Cardiac septum (tissue), 1 donor: ENCODE results near the gene MGAT5B. TPM values are rescaled to one million over a fixed set of nuclear protein-coding genes. Genes with fewer than 3 reads are reported as not detected.
"Not testable (repeated sequence)": the region's sequence is repeated elsewhere in the genome, so short reads cannot be mapped to it uniquely, and the experiment has no call there.

Source experiments
- DNase-seq: peaks from one replicate; pipeline ENCODE4 v3.0.0-alpha.2; 2020; ENCODE audit warnings: low spot score
- intact Hi-C: fragments of 100-400 bp; cut with DNase I; formaldehyde crosslinking; loops from one replicate; pipeline ENCODE4 v1.14.0; 2022
- total RNA-seq: library from RNA; stranded (reverse); fragmentation: NEBNext Ultra II Directional; extraction: Animal tissue kit (Norgen Biotek cat#: 25700); gene quantifications from one replicate; pipeline ENCODE4 v1.2.1, GENCODE V29; 2021
- donor health status: DM: no; HTN: no; CAD: no.

MGAT5B gene
- total RNA-seq, 1 donor from 2014 or later, result 0.13 TPM

DNA sequence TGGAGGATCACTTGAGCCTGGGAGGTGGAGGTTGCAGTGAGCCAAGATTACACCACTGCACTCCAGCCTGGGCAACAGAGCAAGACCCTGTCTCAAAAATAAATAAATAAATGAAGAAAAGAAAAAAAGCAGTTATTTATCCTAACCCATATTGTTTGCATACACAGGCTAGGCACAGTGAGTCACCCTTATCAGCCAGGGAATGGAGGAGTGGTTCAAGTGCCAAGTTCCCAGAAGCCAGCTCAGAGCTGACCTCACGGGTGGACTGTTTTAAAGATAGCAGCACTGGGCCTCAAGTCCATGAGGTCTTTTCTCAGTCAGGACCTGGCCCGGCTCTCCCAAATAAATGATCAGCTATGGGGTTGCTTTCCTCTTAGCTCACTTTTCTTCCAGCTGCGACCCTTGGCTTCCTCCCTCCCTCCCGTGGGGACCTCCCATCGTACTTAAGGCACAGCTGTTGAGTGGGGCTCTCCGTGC, 22.6 kb upstream of the MGAT5B start:
- intact Hi-C loops, result no loop called here
- no peak for DNase-seq

DNA sequence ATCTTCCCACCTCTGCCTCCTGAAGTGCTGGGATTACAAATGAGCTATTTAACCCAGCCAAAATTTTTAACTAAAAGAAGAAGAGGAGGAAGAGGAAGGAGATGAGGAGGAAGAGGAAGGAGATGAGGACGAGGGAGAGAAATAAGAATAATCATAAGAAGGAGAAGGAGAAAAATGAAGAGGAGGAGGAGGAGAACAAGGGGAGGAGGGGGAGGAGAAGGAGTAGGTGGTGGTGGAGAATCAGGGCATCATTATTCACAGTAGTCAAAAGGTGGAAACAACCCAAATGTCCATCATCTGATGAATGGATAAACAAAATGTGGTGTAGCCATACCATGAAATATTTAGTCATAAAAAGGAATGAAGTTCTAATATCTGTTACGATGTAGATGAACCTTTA, 21.2 kb upstream of the MGAT5B start:
- no peak for DNase-seq
- intact Hi-C loops, result no loop called here

DNA sequence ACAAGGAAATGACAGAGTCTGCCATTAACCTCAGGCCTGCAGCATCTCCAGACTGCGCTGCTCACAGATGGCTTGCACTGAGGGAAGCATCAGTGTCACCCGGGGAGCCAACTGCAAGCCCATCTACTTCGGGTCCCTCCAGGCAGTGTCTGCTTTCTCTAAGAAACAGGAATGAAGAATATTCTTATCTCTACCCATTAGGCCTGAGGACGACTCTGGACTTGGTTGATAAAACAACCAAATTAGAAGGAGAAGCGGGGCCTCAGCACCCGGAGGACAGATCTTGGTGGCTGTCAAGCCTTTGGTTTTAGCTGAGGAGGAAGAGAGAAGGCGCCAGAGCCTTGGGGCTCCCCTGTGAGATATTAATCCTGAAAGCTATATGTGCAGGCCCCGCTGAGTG, 19.5 kb upstream of the MGAT5B start:
- DNase-seq, result no peak
- intact Hi-C loops, result no loop called here

DNA sequence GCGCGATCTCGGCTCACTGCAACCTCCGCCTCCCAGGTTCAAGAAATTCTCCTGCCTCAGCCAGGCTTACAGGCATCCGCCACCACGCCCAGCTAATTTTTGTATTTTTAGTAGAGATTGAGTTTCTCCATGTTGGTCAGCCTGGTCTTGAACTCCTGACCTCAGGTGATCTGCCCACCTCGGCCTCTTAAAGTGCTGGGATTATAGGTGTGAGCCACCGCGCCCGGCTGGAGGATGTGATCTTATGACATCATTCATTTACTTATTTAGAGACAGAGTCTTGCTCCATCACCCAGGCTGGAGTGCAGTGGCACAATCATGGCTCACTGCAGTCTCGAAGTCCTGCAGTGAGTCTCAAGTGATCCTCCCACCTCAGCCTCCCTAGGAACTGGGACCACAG, 19.0 kb upstream of the MGAT5B start:
- DNase-seq, intact Hi-C loops: not testable (repeated sequence)

DNA sequence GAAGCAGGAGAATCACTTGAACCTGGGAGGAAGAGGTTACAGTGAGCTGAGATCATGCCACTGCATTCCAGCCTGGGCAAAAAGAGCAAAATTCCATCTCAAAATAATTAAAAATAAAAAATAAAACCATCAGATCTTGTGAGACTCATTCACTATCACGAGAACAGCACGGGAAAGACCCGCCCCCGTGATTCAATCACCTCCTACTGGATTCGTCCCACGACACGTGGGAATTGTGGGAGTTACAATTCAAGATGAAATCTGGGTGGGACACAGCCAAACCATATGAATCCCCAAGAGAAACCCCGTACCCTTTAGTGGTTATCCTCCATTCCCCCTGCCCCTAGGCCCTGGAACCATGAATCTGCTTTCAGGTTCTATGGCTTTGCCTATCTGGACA, 15.4 kb upstream of the MGAT5B start:
- DNase-seq, result no peak
- intact Hi-C loops, result no loop called here

DNA sequence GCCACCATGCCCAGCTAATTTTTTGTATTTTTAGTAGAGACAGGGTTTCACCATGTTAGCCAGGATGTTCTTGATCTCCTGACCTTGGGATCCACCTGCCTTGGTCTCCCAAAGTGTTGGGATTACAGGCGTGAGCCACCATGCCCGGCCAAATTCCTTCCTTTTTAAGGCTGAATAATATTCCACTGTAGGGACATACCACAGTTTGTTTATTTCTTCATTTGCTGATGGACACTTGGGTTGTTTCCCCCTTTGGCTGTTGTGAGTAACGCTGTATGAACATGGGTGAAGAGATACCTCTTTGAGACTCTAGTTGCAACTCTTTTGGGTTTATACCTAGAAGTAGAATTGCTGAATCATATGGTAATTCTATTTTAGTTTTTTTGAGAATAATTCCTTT, 13.1 kb upstream of the MGAT5B start:
- intact Hi-C loops, result no loop called here
- no peak for DNase-seq

DNA sequence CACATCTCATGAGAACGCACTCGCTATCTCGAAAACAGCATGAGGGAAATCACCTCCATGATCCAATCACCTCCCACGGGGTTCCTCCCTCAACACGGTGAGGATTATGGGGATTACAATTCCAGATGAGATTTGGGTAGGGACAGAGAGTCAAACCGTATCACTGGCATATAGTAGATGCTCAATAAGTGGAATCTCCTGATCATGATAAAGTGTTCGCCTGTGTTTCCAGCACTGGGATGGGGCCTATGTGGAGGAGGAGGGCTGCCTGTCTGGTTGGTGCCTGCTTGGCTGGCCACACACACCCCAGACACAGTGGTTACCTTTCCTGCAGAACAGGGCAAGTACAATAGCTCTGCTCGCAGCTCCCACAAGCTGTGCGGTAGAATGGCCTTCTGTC, 6.1 kb upstream of the MGAT5B start:
- DNase-seq, result no peak
- intact Hi-C loops, result loop anchor here (10.0 kb wide), 1 partner anchor 383 kb away; no protein-coding TSS in a partner anchor

DNA sequence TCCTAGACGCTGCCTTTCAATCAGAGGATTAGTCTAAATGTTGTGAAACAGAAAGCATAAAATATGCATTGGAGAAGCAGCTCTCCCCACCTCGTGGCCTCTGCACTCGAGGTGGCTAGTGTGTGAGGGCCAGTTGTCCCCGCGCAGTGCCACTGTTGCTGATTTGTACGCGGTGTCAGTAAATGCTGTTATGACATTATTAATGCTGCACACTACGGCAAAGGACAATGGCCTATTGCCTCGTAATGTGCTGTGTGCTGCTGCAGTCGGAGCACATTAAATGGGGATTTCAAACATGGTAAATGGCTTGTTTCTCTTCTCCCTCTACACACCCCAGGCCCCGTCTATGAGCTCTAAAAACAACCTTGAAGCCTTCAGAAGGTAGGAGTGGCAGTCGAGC, 5.7 kb upstream of the MGAT5B start:
- intact Hi-C loops, result loop anchor here (10.0 kb wide), 1 partner anchor 382 kb away; no protein-coding TSS in a partner anchor
- DNase-seq, result no peak

DNA sequence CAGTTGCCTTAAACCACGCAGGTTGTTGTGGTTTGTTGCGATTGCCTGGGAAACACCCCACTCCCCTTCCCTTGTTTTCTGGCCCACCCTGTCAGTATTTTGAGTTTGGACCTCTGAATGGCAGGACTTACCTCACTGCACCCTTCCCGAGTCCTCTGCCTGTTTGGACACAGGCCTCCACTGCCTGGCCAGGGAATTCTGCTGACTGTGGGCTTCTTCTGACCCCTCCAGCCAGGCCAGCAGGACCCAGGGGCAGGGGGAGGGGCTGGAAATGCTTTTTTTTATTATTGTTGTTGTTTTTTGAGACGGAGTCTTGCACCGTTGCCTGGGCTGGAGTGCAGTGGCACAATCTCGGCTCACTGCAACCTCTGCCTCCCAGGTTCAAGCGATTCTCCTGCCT, 4.2 kb upstream of the MGAT5B start:
- no peak for DNase-seq
- intact Hi-C loops, result loop anchor here (10.0 kb wide), 1 partner anchor 381 kb away; no protein-coding TSS in a partner anchor

DNA sequence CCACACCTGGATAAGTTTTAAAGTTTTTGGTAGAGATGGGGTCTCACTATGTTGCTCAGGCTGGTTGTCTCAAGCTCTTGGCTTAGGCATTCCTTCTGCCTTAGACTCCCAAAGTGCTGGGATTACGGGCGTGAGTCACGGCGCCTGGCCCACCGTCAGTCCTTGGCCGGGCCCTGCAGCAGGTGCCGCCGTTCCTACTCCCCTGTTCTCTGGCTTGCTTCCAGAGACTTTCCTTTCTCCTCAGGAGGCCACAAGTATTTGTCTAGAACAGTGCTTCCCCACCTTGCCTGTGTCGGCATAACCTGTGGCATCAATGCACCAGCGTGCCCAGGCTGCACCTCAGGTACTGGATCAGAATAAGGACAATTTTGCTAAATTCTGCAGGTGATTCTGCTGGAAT, 3.0 kb upstream of the MGAT5B start:
- intact Hi-C loops, result loop anchor here (10.0 kb wide), 1 partner anchor 380 kb away; no protein-coding TSS in a partner anchor
- DNase-seq, result no peak

DNA sequence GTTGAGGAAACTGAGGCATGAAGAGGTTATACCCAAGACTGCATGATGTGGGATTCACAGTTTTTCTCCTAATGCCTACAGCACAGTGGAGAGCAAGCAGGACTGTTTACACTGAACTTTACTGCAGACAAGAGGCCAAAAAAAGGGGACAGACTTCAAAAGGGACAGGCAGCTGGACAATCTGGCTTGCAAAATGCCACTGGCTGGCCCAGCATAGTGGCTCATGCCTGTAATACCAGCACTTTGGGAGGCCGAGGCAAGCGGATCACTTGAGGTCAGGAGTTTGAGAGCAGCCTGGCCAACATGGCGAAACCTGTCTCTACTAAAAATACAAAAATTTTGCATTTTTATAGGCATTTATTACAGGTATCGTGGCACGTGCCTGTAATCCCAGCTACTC, 2.0 kb upstream of the MGAT5B start:
- intact Hi-C loops, result loop anchor here (10.0 kb wide), 1 partner anchor 379 kb away; no protein-coding TSS in a partner anchor
- no peak for DNase-seq

DNA sequence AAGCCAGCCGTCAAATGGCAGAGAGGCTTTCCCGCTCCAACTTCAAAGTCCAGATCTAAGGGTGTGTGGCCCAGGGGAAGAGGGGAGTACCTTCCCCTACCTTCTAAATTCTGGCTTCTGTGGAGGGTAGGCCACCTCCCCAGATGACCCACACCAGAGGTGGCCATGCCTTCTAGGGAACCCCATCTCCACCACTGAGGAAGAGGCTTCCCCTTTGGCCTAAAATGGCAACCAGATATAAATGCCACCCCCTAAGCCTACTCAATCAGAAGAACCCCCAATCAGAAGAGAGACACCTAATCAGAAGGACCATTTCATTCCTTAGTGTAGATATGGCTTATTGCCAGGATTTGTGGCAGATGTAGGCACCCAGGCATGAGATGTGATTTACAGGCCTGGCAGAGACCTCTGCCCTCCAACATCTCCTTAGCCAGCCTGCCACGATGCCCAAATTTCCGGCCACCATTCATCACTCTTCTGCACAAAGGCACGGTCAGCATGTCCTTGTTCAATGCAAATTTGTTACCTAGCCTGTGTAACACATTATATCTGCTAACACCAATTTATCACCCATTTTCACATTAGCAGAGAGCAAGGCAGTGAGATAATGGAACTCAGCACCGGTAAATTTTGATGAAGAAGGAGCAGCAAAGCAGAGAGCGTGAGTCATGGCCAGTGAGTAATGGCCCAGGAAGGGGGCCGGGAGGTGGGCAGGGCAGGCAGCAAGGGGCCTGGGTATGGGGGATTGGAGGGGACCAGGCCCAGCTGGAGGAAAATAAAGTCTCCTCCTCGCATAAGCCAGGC, 1.2 kb upstream of the MGAT5B start:
- no peak for DNase-seq
- intact Hi-C loops, result loop anchor here (10.0 kb wide), 1 partner anchor 378 kb away; no protein-coding TSS in a partner anchor

DNA sequence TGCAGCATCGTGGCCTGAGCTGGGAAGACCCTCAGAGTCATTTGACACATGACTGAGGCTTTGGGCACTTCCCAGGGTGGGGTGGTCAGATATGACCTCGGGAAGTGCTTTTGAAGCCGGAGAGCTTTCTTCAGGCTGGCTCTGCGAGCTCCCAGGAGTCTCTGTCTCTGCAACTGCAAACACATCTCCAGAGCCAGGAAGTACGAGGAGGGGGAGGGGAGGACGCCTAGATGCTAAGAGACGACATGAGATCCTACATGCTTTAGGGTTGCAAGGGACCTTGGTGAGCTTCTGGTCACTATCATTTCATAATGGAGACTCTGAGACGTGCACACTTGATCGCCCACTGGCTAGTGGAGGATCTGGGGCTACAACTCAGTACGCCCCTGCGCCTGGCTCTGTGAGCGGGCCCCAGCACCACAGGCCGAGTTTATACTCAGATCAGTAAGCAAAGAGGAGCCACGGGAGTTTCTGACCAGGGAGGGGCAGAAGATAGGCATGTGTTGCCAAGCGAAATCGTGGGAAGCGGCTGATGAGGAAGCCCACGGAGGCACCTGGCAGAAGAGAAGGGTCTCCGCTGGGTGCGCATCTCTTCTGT, 527 bp upstream of the MGAT5B start:
- intact Hi-C loops, result loop anchor here (2.0 to 10.0 kb wide), 2 partner anchors 189 to 377 kb away; no protein-coding TSS in a partner anchor
- no peak for DNase-seq

DNA sequence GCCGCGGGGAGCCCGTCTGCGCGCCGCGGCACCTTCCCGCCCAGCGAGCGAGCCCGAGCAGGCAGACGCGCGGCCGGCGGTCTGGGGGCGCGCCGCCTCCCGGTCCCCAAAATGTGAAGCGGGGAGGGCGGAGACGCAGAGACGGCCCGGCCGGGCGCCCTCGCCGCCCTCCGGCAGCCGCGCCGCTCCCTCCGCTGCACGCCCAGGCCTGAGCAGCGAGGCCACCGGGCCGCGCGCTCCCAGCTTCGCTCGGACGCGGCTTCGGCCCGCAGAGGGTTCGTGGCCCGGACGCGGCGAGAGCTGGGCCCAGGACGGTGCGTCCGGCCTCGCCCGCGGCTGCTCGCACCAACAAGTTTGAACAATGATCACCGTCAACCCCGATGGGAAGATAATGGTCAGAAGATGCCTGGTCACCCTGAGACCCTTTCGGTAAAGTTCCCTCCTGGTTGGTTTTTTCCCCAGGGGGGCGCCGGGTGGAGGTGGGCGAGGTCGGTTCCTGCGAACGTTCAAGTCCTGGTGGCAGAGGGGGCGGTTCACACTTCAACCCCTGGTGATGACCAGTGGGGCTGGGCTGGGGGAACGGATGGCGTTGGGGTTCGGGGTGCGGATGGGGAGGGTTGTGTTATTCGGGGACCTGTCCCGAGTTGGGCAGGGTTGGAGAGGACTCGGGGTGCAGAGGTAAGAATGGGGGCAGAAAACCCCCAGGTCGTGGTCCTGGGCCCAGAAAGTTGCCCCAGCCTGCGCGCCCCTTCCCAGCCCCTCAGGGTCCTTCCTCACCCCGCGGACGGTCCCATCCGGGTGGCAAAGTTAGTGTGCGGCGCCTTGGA, 678 bp downstream of the MGAT5B start:
- intact Hi-C loops, result loop anchor here (2.0 to 10.0 kb wide), 2 partner anchors 188 to 376 kb away; no protein-coding TSS in a partner anchor
- no peak for DNase-seq

DNA sequence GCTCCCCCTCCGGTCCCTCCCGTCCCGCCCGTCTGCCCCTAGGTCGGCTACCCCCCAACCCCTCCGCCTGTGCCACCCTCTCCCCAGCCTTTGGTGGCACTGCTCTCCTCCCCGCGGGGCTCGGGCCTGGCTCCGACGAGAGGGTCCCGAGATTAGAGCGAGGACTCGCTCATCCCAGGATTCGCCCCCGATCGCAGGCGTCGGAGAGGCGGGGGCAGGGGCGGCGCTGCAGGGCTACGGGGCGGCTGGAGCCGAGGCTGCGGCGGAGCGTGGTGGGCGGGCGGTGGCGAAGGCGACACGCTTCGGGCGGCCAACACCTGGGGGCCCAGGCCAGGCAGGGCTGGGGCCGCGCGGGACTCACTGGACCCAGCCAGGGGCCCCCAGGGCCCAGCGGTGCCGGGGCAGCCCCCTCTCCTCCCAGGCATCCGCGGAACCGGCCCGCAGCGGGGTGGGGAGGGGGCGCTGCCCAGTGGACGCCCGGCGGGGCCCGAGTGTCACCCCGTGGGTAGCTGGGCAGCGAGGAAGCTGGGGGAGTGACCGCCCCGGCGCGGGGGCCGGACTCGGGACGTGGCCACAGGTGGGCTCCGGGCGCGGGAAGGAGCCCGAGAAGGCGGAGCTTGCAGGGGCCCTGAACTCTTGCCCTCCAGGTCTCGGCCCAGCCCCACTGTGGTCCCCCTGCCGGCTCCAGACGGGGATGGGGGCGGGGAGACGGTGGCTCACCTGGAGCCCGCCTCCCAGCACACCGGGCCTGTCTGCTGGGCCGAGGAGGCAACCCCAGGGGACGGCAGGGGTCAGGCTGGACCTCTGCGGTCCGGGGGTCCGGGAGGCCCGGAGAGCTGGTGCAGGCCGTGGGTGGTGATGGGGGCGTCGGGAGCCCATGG, 1.5 kb downstream of the MGAT5B start:
- no peak for DNase-seq
- intact Hi-C loops, result loop anchor here (2.0 to 10.0 kb wide), 3 partner anchors 187 to 985 kb away; no protein-coding TSS in a partner anchor

DNA sequence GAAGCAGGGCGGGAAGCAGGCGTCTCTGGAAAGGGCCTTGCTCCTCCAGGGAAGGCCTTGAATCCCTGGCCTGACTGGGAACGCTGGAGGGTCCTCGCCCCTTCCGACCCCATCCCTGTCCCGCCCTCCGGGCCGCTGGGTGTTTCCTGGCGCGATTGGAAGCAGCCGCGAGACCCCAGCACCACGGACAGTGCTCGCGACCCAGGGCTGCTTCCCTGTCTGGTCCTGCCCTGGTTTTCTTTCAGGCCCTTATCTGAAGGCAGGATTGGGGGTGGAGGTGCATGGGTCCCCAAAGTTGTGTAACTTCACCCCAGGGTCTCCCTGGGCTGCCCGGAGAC, 2.1 kb downstream of the MGAT5B start:
- DNase-seq, result no peak
- intact Hi-C loops, result loop anchor here (10.0 kb wide), 1 partner anchor 984 kb away; no protein-coding TSS in a partner anchor

DNA sequence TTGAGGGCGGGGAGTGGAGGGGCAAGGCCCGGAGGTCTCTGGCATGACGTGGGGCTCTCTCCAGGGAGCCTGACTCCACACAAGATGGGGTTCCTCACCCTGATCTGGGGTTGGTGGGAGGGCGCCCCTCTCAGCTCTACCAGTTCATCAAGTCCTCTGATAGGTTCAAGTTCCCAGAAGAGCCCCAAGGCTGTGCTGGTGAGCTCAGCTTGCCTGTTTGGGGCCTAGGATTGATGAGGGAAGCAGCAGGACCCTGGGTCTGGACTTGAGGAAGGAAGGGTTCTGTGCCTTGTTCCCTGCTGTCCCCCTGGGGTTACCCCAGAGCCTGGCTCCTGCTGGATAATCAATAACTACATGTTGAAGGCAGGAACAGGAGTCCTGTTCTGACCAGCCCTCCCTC, 3.5 kb downstream of the MGAT5B start:
- intact Hi-C loops, result loop anchor here (10.0 kb wide), 1 partner anchor 983 kb away; no protein-coding TSS in a partner anchor
- no peak for DNase-seq

DNA sequence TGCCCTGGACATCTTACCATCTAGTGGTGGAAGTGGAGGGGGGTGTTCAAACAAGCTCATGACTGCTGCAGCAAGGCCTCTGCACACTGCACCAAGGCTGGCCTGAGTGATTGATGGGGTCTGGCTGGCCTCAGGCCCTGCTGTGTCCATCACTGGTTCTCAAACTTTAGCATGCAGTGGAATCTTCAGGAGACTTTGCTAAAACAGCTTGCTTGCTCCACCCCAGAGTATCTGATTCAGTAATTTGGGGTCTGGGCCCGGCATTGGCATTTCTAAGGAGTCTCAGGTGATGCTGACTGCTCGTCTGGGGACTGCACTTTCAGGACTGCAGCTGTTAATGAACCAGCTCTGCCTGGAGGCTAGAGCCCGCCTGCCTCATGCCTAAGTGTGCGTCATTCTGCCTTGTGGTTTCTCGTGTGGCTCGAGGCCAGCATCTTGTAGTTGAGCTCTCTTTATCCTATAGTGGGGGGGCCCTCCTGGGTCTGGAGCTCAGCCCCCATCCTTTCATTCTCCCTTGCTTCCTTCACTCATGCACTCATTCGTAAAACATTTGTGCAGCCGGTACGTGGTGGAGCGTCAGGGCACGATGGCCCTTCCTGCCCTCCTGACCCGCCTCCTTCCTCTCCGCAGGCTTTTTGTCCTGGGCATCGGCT, 4.1 kb downstream of the MGAT5B start:
- no peak for DNase-seq
- intact Hi-C loops, result loop anchor here (10.0 kb wide), 1 partner anchor 982 kb away; no protein-coding TSS in a partner anchor
